ENCODE measurements around the gene ARL9.

ARL9 gene

DNA sequence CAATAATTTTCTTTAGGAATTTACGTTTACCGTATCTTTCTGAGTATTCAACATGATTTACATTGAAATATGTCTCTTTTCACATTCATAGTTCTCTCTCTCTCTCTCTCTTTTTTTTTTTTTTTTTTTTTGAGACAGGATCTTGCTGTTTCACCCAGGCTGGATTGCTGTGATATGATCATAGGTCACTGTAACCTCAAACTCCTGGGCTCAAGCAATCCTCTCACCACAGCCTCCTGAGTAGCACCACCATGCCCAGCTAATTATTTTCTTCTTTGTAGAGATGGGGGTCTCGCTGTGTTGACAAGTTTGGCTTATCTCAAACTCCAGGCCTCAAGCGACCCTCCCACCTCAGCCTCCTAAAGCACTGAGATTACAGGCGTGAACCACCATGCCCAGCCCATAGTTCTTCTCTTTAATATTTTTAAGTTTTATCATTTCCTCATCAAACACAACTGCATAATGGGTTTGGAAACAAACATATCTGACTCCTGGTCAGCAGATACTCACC lies 28.3 kb upstream of the ARL9 start:
- Mint-ChIP-seq H3K4me1 (ENCODE audit: low read depth) (no peaks in the 10 kb centered on the region), H3K4me3 (no peak overlapping the region), H3K9me3 (no peaks in the 10 kb centered on the region), H3K27ac (no peak overlapping the region), H3K27me3 (no peaks in the 10 kb centered on the region), H3K36me3 (ENCODE audit: low read depth) (peaks cover 98% of the 10 kb centered on the region)
- intact Hi-C loops (cut with micrococcal nuclease), result no loop called here

- H3K27ac Mint-ChIP-seq, result no peak overlapping the region
- no peaks in the 10 kb centered on the region for H3K27me3 Mint-ChIP-seq
- no peaks in the 10 kb centered on the region for H3K4me1 Mint-ChIP-seq (ENCODE audit: low read depth)
- H3K36me3 Mint-ChIP-seq (ENCODE audit: low read depth), result peaks cover 93% of the 10 kb centered on the region
- H3K4me3 Mint-ChIP-seq, result no peak overlapping the region
- no peaks in the 10 kb centered on the region for H3K9me3 Mint-ChIP-seq
- intact Hi-C loops (cut with micrococcal nuclease), result loop anchor here (10.0 kb wide), 1 partner anchor 606 kb away; no protein-coding TSS in a partner anchor
Observed at GRCh38 chr4:56480691-56481090, 24.9 kb upstream of the ARL9 start.

DNA sequence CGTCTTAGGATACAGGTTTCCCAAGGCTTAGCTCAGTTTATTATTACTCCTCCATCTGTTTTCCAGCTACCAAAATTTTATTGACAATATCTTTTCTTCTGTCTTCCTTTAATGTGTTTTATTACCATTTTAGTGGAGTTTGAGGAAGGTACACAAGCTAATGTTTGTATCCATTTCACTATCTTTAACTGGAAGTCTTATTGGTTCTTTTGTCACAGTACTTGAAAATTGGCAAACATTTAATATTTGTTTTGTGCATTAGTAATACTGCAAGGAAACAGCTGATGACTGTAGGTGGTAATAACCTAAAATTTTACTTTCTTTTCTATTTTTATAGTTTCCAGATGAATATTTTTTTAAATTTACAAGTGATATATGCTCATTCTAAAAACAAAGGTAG lies 9.3 kb upstream of the ARL9 start:
- Mint-ChIP-seq H3K9me3 (no peaks in the 10 kb centered on the region), H3K27me3 (no peaks in the 10 kb centered on the region), H3K4me3 (no peak overlapping the region), H3K36me3 (ENCODE audit: low read depth) (peaks cover 90% of the 10 kb centered on the region), H3K27ac (no peak overlapping the region), H3K4me1 (ENCODE audit: low read depth) (no peaks in the 10 kb centered on the region)
- intact Hi-C loops (cut with micrococcal nuclease), result no loop called here

DNA sequence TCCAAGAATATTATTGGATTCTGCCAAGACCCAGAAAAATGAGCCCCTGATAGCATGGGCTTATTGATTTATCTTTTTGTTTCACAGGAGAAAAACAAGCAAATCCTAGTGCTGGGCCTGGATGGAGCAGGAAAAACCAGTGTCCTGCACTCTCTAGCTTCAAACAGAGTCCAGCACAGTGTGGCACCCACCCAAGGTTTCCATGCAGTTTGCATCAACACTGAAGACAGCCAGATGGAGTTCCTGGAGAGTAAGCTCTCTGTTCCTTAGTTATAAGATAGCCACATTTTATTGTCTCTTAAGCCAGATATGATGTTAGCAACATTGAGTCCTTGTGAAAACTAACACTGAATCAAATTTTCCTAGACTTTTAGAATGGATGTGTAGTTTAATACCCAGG lies 5.5 kb downstream of the ARL9 start:
- Mint-ChIP-seq H3K36me3 (ENCODE audit: low read depth) (no peaks in the 10 kb centered on the region), H3K4me1 (ENCODE audit: low read depth) (peaks cover 5% of the 10 kb centered on the region), H3K27me3 (peaks cover 12% of the 10 kb centered on the region), H3K27ac (no peak overlapping the region), H3K4me3 (no peak overlapping the region), H3K9me3 (no peaks in the 10 kb centered on the region)
- intact Hi-C loops (cut with micrococcal nuclease), result no loop called here

GRCh38 chr4:56512166-56512565 lies 6.6 kb downstream of the ARL9 start:
- Mint-ChIP-seq H3K4me3 (no peak overlapping the region), H3K9me3 (no peaks in the 10 kb centered on the region), H3K36me3 (ENCODE audit: low read depth) (no peaks in the 10 kb centered on the region), H3K27me3 (peaks cover 1% of the 10 kb centered on the region), H3K27ac (no peak overlapping the region), H3K4me1 (ENCODE audit: low read depth) (no peaks in the 10 kb centered on the region)
- intact Hi-C loops (cut with micrococcal nuclease), result no loop called here

DNA sequence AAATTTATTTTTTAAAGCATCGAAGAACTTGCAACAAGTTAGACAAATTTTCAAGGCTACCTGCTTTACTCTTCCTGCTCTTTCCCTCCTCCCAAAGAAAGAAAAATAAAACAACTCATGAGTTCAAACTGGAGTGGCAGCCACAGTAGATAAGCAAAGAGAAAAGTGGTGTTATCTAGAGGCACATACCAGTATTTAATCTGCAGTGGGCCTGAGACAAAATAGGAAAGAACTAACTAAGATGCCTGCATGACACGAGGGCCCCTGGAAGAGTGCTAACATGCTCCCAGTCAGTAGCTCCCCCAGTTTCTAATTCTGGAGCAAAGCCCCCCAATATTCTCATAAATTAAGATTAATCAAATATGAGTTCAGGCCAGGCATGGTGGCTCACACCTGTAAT lies 7.9 kb downstream of the ARL9 start:
- Mint-ChIP-seq H3K27ac (no peak overlapping the region), H3K9me3 (no peaks in the 10 kb centered on the region), H3K27me3 (no peaks in the 10 kb centered on the region), H3K36me3 (ENCODE audit: low read depth) (no peaks in the 10 kb centered on the region), H3K4me3 (no peak overlapping the region), H3K4me1 (ENCODE audit: low read depth) (no peaks in the 10 kb centered on the region)
- intact Hi-C loops (cut with micrococcal nuclease), result no loop called here

DNA sequence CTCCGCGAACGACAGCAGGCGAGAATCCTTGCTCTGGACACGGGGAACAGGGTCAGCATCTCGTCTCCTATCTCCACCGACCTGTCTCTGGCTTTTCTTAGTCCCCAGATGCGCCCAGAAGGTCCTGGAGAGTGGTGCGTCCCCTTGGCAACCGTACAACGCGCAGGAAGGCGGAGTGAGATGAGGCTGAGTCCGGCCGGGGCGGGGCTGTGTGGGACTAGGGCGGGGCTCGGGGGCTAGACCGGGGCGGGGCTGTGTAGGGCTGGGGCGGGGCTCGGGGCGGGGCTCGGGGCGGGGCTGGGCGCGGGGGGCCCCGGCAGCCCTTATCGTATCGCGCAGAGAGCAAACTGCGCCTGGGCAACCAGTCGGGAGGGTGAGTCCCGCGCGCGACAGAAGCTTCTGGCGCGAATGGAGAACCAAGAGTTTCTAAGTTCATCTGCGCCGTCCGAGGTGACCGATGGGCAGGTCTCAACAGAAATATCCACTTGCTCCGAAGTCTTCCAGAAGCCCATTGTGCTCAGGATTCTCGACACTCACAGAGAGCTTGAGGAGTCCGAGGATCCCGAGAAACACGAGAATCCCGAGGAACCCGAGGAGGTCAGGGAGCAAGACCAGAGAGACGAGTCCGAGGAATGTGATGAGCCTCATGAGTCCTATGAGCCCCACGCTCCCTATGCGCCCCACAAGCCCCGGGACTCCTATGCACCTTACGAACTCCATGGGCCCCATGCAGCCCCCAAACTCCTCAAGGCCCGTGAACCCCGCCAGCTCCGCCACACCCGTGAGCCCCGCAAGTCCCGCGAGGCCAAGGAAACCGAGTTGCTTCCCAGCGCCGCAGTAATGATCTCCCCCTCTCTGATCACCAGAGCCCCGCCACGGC lies 24.9 kb downstream of the ARL9 start:
- no peak overlapping the region for H3K4me3 Mint-ChIP-seq

GRCh38 chr4:56531149-56531770 lies 25.7 kb downstream of the ARL9 start:
- peaks cover 4% of the 10 kb centered on the region for H3K27me3 Mint-ChIP-seq
- intact Hi-C loops (cut with micrococcal nuclease), result loop anchor here (10.0 kb wide), 1 partner anchor 374 kb away; the partner anchor contains the start of gene REST

More for the DNA sequence above, 24.9 kb downstream of the ARL9 start:
- intact Hi-C loops (cut with micrococcal nuclease), result loop anchor here (10.0 kb wide), 1 partner anchor 374 kb away; the partner anchor contains the start of gene REST
- Mint-ChIP-seq H3K27ac (no peak overlapping the region), H3K36me3 (ENCODE audit: low read depth) (no peaks in the 10 kb centered on the region), H3K9me3 (no peaks in the 10 kb centered on the region), H3K4me1 (ENCODE audit: low read depth) (no peaks in the 10 kb centered on the region), H3K27me3 (peaks cover 4% of the 10 kb centered on the region)

DNA sequence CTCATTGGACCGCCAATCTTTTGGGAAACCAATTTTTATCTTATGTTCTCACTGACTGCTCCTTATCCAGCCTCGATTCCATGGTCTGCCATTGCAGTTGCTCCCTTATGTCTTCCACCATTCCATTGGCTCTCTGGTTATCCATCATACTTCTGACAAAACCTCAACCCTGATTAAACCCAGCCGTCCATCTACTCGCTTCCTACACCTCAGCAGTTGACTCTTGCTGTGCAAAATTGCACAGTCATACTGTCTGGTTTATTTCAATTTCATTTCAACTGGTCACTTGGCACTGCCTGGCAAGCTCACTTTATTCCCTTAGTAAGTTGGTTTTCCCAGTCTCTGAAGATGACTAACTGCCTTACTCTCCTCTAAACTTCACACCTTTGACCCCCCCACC lies 26.2 kb downstream of the ARL9 start:
- intact Hi-C loops (cut with micrococcal nuclease), result loop anchor here (10.0 kb wide), 1 partner anchor 373 kb away; the partner anchor contains the start of gene REST
- no peaks in the 10 kb centered on the region for H3K36me3 Mint-ChIP-seq (ENCODE audit: low read depth)
- no peaks in the 10 kb centered on the region for H3K4me1 Mint-ChIP-seq (ENCODE audit: low read depth)
- peaks cover 4% of the 10 kb centered on the region for H3K27me3 Mint-ChIP-seq
- no peak overlapping the region for H3K4me3 Mint-ChIP-seq
- no peaks in the 10 kb centered on the region for H3K9me3 Mint-ChIP-seq
- H3K27ac Mint-ChIP-seq, result no peak overlapping the region

More at GRCh38 chr4:56531149-56531770, 25.7 kb downstream of the ARL9 start:
- no peaks in the 10 kb centered on the region for H3K36me3 Mint-ChIP-seq (ENCODE audit: low read depth)
- H3K9me3 Mint-ChIP-seq, result no peaks in the 10 kb centered on the region
- no peaks in the 10 kb centered on the region for H3K4me1 Mint-ChIP-seq (ENCODE audit: low read depth)
- H3K4me3 Mint-ChIP-seq, result no peak overlapping the region
- no peak overlapping the region for H3K27ac Mint-ChIP-seq

DNA sequence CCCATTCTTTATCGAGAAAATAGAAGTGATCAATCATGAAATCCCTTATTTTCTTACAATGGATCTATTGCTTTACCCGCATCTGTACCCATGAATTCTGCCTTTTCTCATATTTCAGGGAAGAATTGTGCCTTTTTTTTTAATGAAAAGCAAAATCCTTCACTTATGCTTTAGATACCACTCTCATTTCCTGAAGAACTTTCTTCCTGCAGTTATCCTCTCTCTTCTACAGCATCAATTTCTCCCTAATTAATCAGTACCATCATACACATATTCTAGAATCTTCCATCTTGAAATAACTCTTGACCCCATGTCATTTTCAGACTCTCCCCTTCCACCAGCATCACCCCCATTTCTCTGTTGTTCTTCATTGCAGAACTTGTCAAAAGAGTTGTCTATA lies 26.6 kb downstream of the ARL9 start:
- intact Hi-C loops (cut with micrococcal nuclease), result loop anchor here (10.0 kb wide), 1 partner anchor 373 kb away; the partner anchor contains the start of gene REST

GRCh38 chr4:56535915-56536314 lies 30.3 kb downstream of the ARL9 start:
- peaks cover 3% of the 10 kb centered on the region for H3K27me3 Mint-ChIP-seq
- no peaks in the 10 kb centered on the region for H3K36me3 Mint-ChIP-seq (ENCODE audit: low read depth)
- no peaks in the 10 kb centered on the region for H3K4me1 Mint-ChIP-seq (ENCODE audit: low read depth)
- H3K27ac Mint-ChIP-seq, result no peak overlapping the region
- no peaks in the 10 kb centered on the region for H3K9me3 Mint-ChIP-seq
- intact Hi-C loops (cut with micrococcal nuclease), result loop anchor here (10.0 kb wide), 1 partner anchor 369 kb away; the partner anchor contains the start of gene REST
- H3K4me3 Mint-ChIP-seq, result no peak overlapping the region

More for the DNA sequence above, 26.6 kb downstream of the ARL9 start:
- H3K27me3 Mint-ChIP-seq, result peaks cover 4% of the 10 kb centered on the region
- H3K4me1 Mint-ChIP-seq (ENCODE audit: low read depth), result no peaks in the 10 kb centered on the region
- no peak overlapping the region for H3K27ac Mint-ChIP-seq
- H3K36me3 Mint-ChIP-seq (ENCODE audit: low read depth), result no peaks in the 10 kb centered on the region
- no peaks in the 10 kb centered on the region for H3K9me3 Mint-ChIP-seq
- no peak overlapping the region for H3K4me3 Mint-ChIP-seq

- no peak overlapping the region for H3K4me3 Mint-ChIP-seq
- intact Hi-C loops (cut with micrococcal nuclease), result loop anchor here (10.0 kb wide), 1 partner anchor 368 kb away; the partner anchor contains the start of gene REST
- H3K9me3 Mint-ChIP-seq, result no peaks in the 10 kb centered on the region
- no peaks in the 10 kb centered on the region for H3K4me1 Mint-ChIP-seq (ENCODE audit: low read depth)
- peaks cover 4% of the 10 kb centered on the region for H3K27me3 Mint-ChIP-seq
- no peak overlapping the region for H3K27ac Mint-ChIP-seq
- H3K36me3 Mint-ChIP-seq (ENCODE audit: low read depth), result no peaks in the 10 kb centered on the region
Observed at GRCh38 chr4:56537147-56537546, 31.6 kb downstream of the ARL9 start.

GRCh38 chr4:56540826-56541225 lies 35.2 kb downstream of the ARL9 start:
- no peaks in the 10 kb centered on the region for H3K36me3 Mint-ChIP-seq (ENCODE audit: low read depth)
- H3K27me3 Mint-ChIP-seq, result peaks cover 18% of the 10 kb centered on the region
- no peak overlapping the region for H3K4me3 Mint-ChIP-seq
- H3K9me3 Mint-ChIP-seq, result no peaks in the 10 kb centered on the region
- H3K27ac Mint-ChIP-seq, result no peak overlapping the region
- peaks cover 7% of the 10 kb centered on the region for H3K4me1 Mint-ChIP-seq (ENCODE audit: low read depth)
- intact Hi-C loops (cut with micrococcal nuclease), result no loop called here

DNA sequence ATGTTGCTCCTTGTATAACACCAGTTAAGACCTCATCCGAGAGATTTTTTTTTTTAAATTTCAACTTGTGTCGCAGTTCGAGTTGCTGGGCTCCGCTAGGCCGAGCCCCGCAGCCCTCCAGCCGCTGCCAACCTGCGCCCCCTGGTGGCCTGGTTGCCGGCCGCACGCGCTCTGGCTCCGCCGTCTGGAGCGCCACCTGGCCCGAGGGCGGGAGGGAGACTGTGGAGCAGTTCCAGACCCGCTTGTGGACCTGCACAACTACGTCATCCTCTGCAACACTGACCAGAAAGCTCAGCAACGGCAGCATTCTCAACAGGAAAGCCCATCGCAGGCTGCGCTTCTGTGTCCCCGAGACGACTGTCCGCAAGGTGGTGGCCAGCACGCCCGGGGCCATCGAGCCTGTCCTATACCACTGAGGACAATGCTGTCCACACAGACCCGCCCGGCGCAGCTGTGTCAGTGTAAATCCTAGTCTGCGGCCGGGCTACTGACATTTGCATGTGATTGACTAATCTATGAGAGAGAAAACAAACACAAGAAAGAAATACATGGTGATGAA lies 39.1 kb downstream of the ARL9 start:
- Mint-ChIP-seq H3K4me3 (peak overlapping the region; percentile 68), H3K9me3 (no peaks in the 10 kb centered on the region), H3K27me3 (peaks cover 16% of the 10 kb centered on the region), H3K36me3 (ENCODE audit: low read depth) (no peaks in the 10 kb centered on the region), H3K27ac (no peak overlapping the region), H3K4me1 (ENCODE audit: low read depth) (peaks cover 7% of the 10 kb centered on the region)
- intact Hi-C loops (cut with micrococcal nuclease), result loop anchor here (1.0 kb wide), 1 partner anchor 119 kb away; no protein-coding TSS in a partner anchor

Data from dendritic cell treated with granulocyte-macrophage colony-stimulating factor and Interleukin-4, amounts not matched to agents 40 ng/mL and 50 ng/mL, for 4 days (primary cell).